Mesenteric fat pad (tissue), 1 donor: ENCODE data around the gene BANP. TPM values are rescaled to one million over a fixed set of nuclear protein-coding genes. Genes with fewer than 3 reads are reported as not detected.
"Not testable (repeated sequence)": the region's sequence is repeated elsewhere in the genome, so short reads cannot be mapped to it uniquely, and the experiment has no call there.

Experiments used
- DNase-seq: peaks from one replicate; pipeline ENCODE4 v3.0.0-alpha.2; 2020; ENCODE audit warnings: low spot score
- total RNA-seq: library from RNA; stranded (reverse); fragmentation: NEBNext Ultra II Directional; extraction: Animal tissue kit (Norgen Biotek cat#: 25700); gene quantifications from one replicate; pipeline ENCODE4 v1.2.1, GENCODE V29; 2021
- donor health status: DM: yes; HTN: yes; CAD: no.

Gene BANP
- total RNA-seq, 1 donor from 2014 or later: 28.8 TPM

GRCh38 chr16:88014252-88014781 lies 63.1 kb downstream of the BANP start:
- DNase-seq: peak; percentile 77

DNA sequence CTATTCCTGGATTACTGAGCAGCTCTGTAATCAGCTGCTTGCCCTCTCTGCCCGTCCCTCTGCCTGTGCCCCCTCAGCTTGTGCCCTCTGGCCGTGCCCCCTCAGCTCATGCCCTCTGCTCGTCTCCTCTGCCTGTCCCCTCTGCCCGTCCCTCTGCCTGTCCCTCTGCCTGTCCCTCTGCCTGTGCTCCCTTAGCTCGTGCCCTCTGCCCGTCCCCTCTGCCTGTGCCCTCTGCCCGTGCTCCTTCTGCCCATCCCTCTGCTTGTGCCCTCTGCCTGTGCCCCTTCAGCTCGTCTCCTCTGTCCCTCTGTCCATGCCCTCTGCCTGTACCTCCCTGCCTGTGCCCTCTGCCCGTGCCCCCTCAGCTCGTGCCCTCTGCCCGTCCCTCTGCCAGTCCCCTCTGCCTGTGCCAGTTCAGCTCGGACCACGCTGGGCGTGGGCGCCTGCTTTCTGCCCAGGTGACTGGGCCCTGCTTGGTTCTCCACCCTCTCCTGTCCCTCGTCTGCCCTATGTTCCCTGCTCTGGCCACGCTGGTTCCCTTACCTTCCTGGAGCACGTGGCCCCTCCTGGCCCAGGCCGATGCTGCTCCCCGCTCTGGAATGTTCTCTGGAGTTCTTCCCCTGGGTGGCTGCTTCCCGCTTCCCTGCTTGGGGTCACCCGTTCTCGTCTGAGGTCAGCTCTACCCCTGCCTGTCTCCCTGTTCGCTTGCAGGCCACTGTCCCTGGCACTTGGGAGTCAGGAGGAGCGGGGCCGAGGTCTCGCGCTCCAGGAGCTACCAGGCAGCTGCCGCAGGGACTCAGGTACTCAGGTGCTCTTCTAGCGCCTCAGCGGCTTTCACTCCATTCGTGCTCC lies 63.9 kb downstream of the BANP start:
- peak; percentile 81 for DNase-seq

- peak; percentile 59 for DNase-seq
These were observed 64.5 kb downstream of the BANP start for GRCh38 chr16:88015806-88016140.

GRCh38 chr16:88016386-88016785 lies 65.2 kb downstream of the BANP start:
- DNase-seq: peak; percentile 37

DNA sequence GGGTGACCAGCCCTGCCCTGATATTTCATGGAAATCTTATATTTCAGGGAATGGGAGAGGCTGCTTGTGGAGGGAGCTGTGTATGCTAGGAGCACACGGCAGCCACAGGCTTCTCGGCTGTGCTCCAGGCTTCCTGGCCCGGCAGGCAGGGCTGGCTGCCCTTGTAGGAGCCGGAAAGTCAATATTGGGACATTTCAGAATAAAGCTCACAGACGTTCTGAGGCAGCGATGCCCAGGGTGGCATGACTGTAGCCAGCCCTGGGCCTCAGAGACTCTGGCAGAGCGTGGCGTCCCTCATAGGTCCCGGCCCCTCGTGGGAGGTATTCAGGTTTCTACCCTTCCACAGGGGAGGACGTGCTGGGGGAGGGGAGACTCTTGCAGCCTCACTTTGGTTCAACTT lies 65.7 kb downstream of the BANP start:
- no peak for DNase-seq

DNA sequence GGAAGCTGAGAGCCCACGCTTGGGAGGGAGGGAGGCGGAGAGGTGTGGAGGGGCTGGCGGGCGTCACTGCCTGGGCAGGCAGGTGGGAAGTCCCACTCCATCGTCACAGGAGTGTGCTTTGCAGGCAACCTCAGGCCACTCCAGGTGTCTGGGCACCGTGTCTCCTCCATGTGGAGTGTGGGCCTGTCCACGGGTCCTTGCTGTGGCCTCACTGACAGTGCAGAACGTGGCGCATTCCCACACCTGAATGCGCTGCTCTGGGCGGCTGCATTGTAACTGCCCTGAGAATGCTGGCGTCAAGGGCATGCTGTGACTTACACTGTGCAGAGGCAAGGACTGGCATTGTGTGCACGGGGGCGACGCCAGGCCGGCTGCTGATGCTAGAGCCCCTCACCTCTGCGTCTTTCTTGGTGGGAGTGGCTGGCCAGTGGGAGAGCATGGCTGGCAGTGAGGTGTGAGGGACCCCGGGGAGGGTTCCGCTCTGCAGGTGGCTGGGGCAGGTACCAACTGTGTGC lies 66.4 kb downstream of the BANP start:
- DNase-seq: no peak

DNA sequence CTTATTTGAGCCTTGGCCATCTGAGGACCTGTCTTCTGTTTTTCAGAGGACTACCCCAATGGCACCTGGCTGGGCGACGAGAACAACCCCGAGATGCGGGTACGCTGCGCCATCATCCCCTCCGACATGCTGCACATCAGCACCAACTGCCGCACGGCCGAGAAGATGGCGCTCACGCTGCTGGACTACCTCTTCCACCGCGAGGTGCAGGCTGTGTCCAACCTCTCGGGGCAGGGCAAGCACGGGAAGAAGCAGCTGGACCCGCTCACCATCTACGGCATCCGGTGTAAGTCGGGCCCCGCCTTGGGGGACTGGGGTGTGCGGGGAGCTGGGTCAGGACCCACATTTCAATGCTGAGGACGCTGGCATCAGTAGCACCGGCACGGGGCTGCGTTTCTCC lies 67.1 kb downstream of the BANP start:
- not testable (repeated sequence) for DNase-seq

DNA sequence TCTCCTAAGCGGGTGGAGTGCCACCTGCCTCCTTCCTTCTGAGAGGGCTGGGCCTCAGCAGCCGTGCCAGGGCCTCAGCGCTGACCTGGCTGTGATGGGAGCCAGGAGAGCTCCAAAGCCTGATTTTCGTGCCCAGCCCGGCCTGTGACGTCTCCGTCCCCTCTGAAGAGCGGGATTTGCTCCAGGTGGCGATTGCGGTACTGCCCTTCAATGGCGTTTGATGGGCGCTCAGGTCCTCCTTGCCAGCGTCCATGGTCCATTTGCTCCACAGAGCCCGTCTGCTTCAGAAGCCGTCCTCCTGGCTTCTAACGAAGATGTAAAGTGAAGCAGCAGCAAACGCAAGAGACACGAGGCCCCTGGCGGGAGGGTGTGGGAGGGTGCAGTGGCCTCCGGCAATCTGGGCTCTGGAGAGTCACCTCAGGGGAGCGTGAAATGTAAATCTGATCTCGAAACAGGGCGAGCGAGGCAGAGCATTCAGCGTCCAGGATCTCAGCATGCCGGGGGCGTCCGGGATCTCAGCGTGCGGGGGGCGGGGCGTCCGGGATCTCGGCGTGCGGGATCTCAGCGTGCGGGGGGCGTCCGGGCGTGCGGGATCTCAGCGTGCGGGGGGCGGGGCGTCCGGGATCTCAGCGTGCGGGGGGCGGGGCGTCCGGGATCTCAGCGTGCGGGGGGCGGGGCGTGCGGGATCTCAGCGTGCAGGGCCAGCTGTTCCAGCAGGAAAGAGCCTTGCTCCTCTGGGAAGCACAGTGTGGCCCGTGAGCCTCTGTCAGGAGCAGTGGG lies 68.0 kb downstream of the BANP start:
- not testable (repeated sequence) for DNase-seq

GRCh38 chr16:88019821-88020515 lies 68.7 kb downstream of the BANP start:
- no peak for DNase-seq

- DNase-seq: no peak
These were observed 69.3 kb downstream of the BANP start for GRCh38 chr16:88020516-88020885.

GRCh38 chr16:88021041-88021970 lies 70.1 kb downstream of the BANP start:
- not testable (repeated sequence) for DNase-seq

DNA sequence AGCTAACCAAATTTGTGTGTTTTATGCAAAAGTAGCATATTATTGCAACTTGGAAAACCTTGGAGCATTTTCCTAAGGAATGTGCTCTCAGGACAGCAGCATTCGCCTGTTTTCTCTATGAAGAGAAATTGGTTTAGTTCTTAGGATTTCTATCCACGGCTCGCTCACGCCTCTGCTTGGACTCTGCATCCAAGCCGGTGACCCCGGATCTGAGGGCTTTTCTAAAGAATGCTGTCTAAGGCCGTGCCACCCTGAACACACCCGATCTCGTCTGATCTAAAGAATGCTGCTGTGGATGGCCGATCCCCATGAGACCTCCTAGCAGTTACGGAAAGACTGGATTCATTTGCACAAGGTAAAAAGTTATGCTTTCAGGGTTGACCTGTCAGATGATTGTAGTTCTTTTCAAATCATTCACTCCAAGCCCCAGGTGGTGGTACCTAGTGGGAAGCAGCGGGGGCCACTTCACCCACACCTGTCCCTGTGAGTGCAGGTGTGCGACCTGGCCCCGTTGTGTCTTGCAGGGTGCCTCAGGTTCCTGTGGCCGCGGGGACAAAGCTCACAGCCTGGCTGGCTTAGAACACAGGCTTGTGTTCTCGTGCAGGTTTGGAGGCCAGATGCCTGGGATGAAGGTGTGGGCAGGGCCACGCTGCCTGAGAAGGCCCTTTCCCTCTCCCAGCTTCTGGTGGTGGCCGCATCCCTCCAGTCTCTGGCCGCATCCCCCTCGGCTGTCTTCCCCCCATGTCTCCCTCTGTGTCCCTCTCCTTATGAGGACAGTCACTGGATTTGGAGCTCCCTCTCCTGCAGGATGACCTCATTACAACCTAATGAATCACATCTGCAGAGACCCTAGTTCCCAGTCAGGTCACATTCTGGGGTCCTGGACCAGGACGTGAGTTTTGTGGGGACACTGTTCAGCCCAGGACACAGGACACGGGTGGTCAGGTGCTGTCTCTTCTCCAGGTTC lies 71.1 kb downstream of the BANP start:
- no peak for DNase-seq

GRCh38 chr16:88023366-88023765 lies 72.1 kb downstream of the BANP start:
- DNase-seq: no peak

DNA sequence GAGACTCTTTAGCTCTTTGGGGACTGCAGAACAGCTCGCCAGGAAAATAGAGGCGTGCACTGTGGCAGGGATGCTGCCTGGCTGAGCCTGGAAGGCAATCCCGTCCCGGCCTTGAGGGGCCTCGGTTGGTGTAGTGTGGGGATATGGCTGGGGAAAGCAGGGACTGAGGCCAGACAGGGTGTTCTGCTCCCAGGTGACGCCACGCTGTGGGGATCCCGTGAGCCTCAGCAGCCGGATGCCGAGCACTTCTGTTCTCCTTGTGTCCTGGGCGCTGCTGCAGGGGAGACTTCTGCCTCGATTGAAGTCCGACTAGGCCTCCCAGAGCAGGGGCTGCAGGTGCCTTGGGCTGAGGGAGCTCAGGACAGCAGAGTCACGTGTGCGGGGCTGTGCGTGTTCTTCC lies 72.6 kb downstream of the BANP start:
- DNase-seq: peak; percentile 78

- peak; percentile 76 for DNase-seq
These were observed 73.4 kb downstream of the BANP start for GRCh38 chr16:88024491-88025085.

DNA sequence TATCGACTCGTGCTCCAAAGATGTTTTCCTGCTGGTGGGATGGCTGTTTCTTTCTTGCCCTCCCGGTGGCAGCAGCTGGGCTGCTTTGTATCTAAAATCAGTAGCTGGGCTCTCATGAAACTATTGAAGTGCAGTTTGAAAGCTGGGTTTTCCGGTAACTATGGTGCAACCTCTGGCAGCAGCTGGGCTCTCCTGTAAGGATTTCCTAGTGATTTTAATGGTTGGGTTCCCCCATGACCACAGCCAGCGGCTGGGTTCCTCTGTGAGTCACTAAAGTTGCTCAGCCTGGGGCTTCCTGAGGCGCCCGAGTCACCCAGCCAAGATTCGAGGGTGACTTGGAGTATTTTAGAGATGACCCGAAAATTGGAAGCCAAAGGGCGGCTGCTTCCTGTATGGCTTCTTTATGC lies 73.9 kb downstream of the BANP start:
- peak; percentile 39 for DNase-seq

- DNase-seq: not testable (repeated sequence)
These were observed 74.8 kb downstream of the BANP start for GRCh38 chr16:88025828-88026555.
